Measurements from ENCODE around the gene PTPRCAP. TPM values are rescaled to one million over a fixed set of nuclear protein-coding genes. Genes with fewer than 3 reads are reported as not detected.

Gene PTPRCAP
- total RNA-seq, 4 donors from 2014 or later = 0.29 to 5.0 (median 1.9) TPM

DNA sequence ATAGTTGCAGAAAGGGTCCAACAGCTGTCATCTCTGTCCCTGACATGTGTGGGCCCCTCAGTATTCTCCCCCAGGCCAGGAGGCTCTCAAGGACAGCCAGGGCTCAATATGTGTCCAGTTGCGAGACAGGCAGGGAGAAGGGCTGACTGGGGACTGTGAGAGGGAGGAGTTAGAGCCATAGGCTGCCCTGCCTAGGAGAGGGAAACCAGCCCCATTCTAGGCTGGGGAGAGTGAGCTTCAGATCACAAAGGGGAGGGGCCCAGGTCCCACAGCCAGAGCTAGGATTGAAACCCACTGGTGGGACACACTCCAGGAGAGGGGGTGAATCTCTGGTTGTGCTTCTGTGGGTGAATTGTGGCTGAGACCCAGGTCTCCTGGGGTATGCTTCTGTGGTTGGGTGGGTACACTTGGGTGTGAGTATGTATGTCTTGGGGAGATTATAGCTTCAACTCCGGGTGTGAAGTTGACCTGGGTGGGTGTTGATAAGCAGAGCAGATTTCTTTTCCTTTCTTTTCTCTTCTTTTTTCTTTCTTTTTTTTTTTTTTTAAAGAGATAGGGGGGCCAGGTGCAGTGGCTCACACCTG is 24.1 kb downstream of the PTPRCAP start:
- no peak overlapping the region for H3K27ac ChIP-seq
- H3K36me3 ChIP-seq = no peaks in the 10 kb centered on the region
- no peak for DNase-seq
- H3K9me3 ChIP-seq = no peaks in the 10 kb centered on the region
- H3K4me3 ChIP-seq = no peak overlapping the region
- peaks cover 0 to 20% of the 10 kb centered on the region in 2 donors for H3K27me3 ChIP-seq
- intact Hi-C loops (cut with DNase I; ENCODE audit: low total_unique reads) = no loop called here
- TF ChIP-seq, protein P1, sequence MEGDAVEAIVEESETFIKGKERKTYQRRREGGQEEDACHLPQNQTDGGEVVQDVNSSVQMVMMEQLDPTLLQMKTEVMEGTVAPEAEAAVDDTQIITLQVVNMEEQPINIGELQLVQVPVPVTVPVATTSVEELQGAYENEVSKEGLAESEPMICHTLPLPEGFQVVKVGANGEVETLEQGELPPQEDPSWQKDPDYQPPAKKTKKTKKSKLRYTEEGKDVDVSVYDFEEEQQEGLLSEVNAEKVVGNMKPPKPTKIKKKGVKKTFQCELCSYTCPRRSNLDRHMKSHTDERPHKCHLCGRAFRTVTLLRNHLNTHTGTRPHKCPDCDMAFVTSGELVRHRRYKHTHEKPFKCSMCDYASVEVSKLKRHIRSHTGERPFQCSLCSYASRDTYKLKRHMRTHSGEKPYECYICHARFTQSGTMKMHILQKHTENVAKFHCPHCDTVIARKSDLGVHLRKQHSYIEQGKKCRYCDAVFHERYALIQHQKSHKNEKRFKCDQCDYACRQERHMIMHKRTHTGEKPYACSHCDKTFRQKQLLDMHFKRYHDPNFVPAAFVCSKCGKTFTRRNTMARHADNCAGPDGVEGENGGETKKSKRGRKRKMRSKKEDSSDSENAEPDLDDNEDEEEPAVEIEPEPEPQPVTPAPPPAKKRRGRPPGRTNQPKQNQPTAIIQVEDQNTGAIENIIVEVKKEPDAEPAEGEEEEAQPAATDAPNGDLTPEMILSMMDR (IDR thresholded peaks at IDR 0.05) = no peak
- TF ChIP-seq POLR2A (IDR thresholded peaks at IDR 0.05) = no peak
- H3K4me1 ChIP-seq = peaks cover 0 to 6% of the 10 kb centered on the region in 2 donors

DNA sequence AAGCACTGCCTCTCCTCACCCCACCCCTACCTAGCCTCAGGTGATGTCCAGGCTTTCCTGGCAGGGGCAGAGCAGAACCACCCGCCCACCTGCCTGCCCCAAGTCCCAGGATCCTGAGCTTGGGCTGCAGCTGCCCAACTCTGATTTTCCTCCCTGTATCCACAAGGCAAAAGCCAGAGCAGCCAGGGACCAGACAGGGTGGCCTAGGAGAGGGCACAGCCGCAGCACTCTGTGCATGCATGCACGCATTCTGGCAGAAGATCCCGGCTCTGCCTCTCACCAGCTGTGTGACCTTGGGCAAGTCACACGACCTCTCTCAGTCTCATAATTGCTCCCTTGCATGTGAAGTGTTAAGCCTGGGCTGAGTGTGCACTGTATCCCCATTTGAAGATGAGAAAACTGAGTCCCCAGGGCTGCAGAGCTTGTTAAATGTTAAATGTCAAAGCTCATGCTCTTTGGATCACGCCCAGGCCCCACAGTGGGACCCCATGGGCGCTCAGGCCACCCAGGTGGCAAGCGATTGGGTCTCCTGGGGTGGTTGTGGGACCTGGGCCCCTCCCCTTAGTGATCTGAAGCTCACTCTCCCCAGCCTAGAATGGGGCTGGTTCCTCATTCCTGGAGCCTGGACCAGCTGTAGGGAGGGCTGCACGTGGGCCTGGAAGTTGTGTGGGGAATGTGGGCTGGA is 24.8 kb downstream of the PTPRCAP start:
- no peak for TF ChIP-seq POLR2A (IDR thresholded peaks at IDR 0.05)
- TF ChIP-seq, protein P1 (IDR thresholded peaks at IDR 0.05) = no peak
- peaks cover 0 to 6% of the 10 kb centered on the region in 2 donors for H3K4me1 ChIP-seq
- H3K27ac ChIP-seq = no peak overlapping the region
- no peaks in the 10 kb centered on the region for H3K9me3 ChIP-seq
- DNase-seq = no peak
- H3K27me3 ChIP-seq = peaks cover 0 to 20% of the 10 kb centered on the region in 2 donors
- no peak overlapping the region for H3K4me3 ChIP-seq
- no peaks in the 10 kb centered on the region for H3K36me3 ChIP-seq
- intact Hi-C loops (cut with DNase I; ENCODE audit: low total_unique reads) = no loop called here

DNA sequence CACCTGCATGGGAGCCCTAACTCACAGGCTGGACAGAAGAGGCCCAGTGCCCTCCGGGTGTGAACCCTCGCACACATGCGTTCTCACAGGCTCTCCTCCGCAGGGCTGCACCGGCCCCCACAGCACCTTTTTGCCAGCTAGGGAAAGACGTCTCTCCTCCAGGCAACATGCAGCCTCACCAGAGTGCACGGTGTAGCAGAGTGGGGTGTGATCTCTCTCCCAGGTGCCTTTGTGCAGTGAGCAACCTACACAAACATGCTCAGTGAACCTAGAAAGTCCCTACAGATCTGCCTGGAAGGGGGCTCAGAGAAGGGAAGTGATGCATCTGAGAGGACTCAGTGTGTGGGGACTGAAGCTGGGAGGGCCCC is 25.7 kb downstream of the PTPRCAP start:
- no peak for DNase-seq
- no peaks in the 10 kb centered on the region for H3K36me3 ChIP-seq
- H3K4me1 ChIP-seq = peaks cover 0 to 6% of the 10 kb centered on the region in 2 donors
- intact Hi-C loops (cut with DNase I; ENCODE audit: low total_unique reads) = no loop called here
- no peaks in the 10 kb centered on the region for H3K9me3 ChIP-seq
- TF ChIP-seq, protein P1 (IDR thresholded peaks at IDR 0.05) = no peak
- no peak for TF ChIP-seq POLR2A (IDR thresholded peaks at IDR 0.05)
- peaks cover 0 to 20% of the 10 kb centered on the region in 2 donors for H3K27me3 ChIP-seq
- no peak overlapping the region for H3K27ac ChIP-seq
- no peak overlapping the region for H3K4me3 ChIP-seq

DNA sequence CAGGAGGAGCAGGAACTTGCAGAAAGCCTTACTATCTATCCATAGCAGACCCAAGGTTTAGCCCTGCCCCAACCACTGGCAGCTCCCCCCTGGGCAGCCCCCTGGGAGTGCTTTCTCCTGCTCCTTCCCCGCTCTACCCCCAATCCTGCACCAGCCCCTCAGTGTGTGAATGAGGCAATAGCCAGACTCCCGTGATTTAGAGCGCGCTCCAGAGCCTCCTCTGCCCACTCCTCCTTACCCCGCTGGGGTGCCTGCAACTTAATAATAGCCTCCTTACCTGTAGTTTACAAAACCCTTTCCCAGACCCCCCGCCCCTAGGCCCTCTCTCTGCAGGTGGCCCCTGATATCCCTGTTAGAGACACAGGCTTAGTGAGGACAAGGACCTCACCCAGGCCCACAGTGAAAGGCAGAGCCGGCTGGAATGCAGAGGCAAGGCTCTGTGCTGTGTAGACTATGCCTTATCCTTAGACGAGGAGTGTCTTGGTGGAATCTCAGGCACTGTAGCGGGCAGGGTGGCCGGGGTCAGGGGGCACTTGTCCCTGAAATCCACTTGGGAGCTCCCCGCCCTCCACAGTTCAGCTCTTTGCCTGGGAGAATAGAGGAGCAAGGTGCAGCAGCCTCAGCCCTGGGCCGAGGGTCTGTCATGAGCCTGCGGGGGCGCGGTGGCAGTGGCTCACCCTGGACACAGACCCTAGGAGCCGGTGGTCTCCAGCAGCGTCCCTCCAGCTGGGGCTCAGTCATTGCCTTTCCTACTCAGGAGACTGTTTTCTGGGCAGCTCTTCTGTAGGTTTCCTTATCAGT is 26.3 kb downstream of the PTPRCAP start:
- no peak for TF ChIP-seq POLR2A (IDR thresholded peaks at IDR 0.05)
- TF ChIP-seq, protein P1 (IDR thresholded peaks at IDR 0.05) = no peak
- H3K27me3 ChIP-seq = peaks cover 0 to 20% of the 10 kb centered on the region in 2 donors

More for the DNA sequence above, 26.3 kb downstream of the PTPRCAP start:
- no peaks in the 10 kb centered on the region for H3K9me3 ChIP-seq
- no peaks in the 10 kb centered on the region for H3K36me3 ChIP-seq
- no peak overlapping the region for H3K4me3 ChIP-seq
- peaks cover 0 to 6% of the 10 kb centered on the region in 2 donors for H3K4me1 ChIP-seq
- DNase-seq = no peak
- H3K27ac ChIP-seq = no peak overlapping the region
- intact Hi-C loops (cut with DNase I; ENCODE audit: low total_unique reads) = no loop called here
